Measurements from ENCODE around the gene NANOS3. TPM values are rescaled to one million over a fixed set of nuclear protein-coding genes. Genes with fewer than 3 reads are reported as not detected.

Gene NANOS3
- total and polyA plus RNA-seq, 9 of the 15 experiments (the other 6 are each of a cell fraction or from before 2014, with no cell fraction given), result not detected

GRCh38 chr19:13838435-13839129 is 38.4 kb upstream of the NANOS3 start (continued):
- TF ChIP-seq, protein P1, sequence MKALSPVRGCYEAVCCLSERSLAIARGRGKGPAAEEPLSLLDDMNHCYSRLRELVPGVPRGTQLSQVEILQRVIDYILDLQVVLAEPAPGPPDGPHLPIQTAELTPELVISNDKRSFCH (CRISPR knock-in tag; IDR thresholded peaks at IDR 0.05), result no peak
- TF ChIP-seq, protein P1 (tag; IDR thresholded peaks at IDR 0.05), result peak; percentile 72; the same call in 1 of the 2 replicates
- TF ChIP-seq NCOR1 (IDR thresholded peaks at IDR 0.05) (no peak), CBFB (CRISPR knock-in tag; IDR thresholded peaks at IDR 0.05) (no peak), ZNF175 (CRISPR knock-in tag; IDR thresholded peaks at IDR 0.05; ENCODE audit: low read depth) (no peak), ZNF384 (IDR thresholded peaks at IDR 0.05; ENCODE audit: low read depth, low read length) (no peak), TAF15 (IDR thresholded peaks at IDR 0.05; ENCODE audit: low read depth, low read length) (no peak), SMC3 (conservative IDR thresholded peaks at IDR 0.05; ENCODE audit: insufficient read depth, low read depth, low read length) (no peak), KDM4B (IDR thresholded peaks at IDR 0.05; ENCODE audit: borderline replicate concordance in 2 of 2, low read depth in 1 of 2) (0 out of 4 replicates have a peak, but pooled peaks of 1 of the 2 experiments have one; percentile 24), TARDBP (IDR thresholded peaks at IDR 0.05) (no peak), EP400 (IDR thresholded peaks at IDR 0.05) (no peak), HLTF (IDR thresholded peaks at IDR 0.05) (no peak), E2F1 (CRISPR knock-in tag; IDR thresholded peaks at IDR 0.05) (0 out of 2 replicates have a peak, but pooled peaks have one; percentile 65), BMI1 (IDR thresholded peaks at IDR 0.05; ENCODE audit: low read length) (no peak), ZNF639 (CRISPR knock-in tag; conservative IDR thresholded peaks at IDR 0.05 in 1 of 2, IDR thresholded peaks at IDR 0.05 in 1 of 2) (no peak), ELK3 (CRISPR knock-in tag; IDR thresholded peaks at IDR 0.05) (no peak), BHLHE40 (IDR thresholded peaks at IDR 0.05; ENCODE audit: low read length) (no peak), FOXJ3 (CRISPR knock-in tag; IDR thresholded peaks at IDR 0.05) (no peak), NFE2L1 (tag; IDR thresholded peaks at IDR 0.05; ENCODE audit: borderline replicate concordance, low read depth) (no peak), ATF7 (IDR thresholded peaks at IDR 0.05) (no peak), ZNF551 (CRISPR knock-in tag; IDR thresholded peaks at IDR 0.05) (no peak)
- TF ChIP-seq, protein P2, sequence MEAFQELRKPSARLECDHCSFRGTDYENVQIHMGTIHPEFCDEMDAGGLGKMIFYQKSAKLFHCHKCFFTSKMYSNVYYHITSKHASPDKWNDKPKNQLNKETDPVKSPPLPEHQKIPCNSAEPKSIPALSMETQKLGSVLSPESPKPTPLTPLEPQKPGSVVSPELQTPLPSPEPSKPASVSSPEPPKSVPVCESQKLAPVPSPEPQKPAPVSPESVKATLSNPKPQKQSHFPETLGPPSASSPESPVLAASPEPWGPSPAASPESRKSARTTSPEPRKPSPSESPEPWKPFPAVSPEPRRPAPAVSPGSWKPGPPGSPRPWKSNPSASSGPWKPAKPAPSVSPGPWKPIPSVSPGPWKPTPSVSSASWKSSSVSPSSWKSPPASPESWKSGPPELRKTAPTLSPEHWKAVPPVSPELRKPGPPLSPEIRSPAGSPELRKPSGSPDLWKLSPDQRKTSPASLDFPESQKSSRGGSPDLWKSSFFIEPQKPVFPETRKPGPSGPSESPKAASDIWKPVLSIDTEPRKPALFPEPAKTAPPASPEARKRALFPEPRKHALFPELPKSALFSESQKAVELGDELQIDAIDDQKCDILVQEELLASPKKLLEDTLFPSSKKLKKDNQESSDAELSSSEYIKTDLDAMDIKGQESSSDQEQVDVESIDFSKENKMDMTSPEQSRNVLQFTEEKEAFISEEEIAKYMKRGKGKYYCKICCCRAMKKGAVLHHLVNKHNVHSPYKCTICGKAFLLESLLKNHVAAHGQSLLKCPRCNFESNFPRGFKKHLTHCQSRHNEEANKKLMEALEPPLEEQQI (IDR thresholded peaks at IDR 0.05), result no peak
